Keratinocyte (primary cell): ENCODE measurements around the gene SLC7A1. TPM values are rescaled to one million over a fixed set of nuclear protein-coding genes. Genes with fewer than 3 reads are reported as not detected.

Experiments
- DNase-seq: peaks from one replicate; pipeline ENCODE4 v3.0.0-alpha.2; 2011; ENCODE audit warnings: low read depth, missing footprints, low spot score
- FAIRE-seq: peaks from 2 replicates; lab custom pipeline; 2011; peaks lifted over from hg19 to GRCh38; lab: Jason Lieb, UNC
- H2AFZ ChIP-seq: 2 replicates; pipeline ENCODE4 v1.6.0; 2012; ENCODE audit warnings: low read length, control low read depth, inconsistent platforms; ENCODE audit not compliant: control insufficient read depth
- H3K27ac ChIP-seq: 2 replicates; pipeline ENCODE4 v1.5.1; 2011; ENCODE audit warnings: low read length; ENCODE audit not compliant: control insufficient read depth, insufficient read depth
- H3K27me3 ChIP-seq: 3 replicates; pipeline ENCODE4 v1.6.0; 2011; ENCODE audit warnings: low read length; ENCODE audit not compliant: control insufficient read depth, insufficient read depth; ENCODE audit errors: extremely low read depth
- H3K36me3 ChIP-seq, 2 experiments: 2 replicates in 1 of 2; 3 replicates in 1 of 2; pipeline ENCODE4 v1.5.1; 2011; ENCODE audit warnings: low read length in 2 of 2, mild to moderate bottlenecking in 1 of 2; ENCODE audit not compliant: control insufficient read depth in 2 of 2, insufficient read depth in 2 of 2; ENCODE audit errors: extremely low read depth in 1 of 2
- H3K4me1 ChIP-seq: 3 replicates; pipeline ENCODE4 v1.5.1; 2011; ENCODE audit warnings: low read length; ENCODE audit not compliant: control insufficient read depth, insufficient read depth; ENCODE audit errors: extremely low read depth
- H3K4me2 ChIP-seq: 3 replicates; pipeline ENCODE4 v1.6.0; 2011; ENCODE audit warnings: low read depth, low read length; ENCODE audit not compliant: control insufficient read depth, insufficient read depth; ENCODE audit errors: extremely low read depth
- H3K4me3 ChIP-seq, 3 experiments: fragments of 200-600 bp in 1 of 3; sonication (generic) in 1 of 3; 2 replicates in 2 of 3; 3 replicates in 1 of 3; pipeline ENCODE4 v1.5.1; 2011 to 2016; ENCODE audit warnings: low read length in 3 of 3, mild to moderate bottlenecking in 3 of 3, control low read depth in 2 of 3, inconsistent platforms in 1 of 3, low read depth in 1 of 3, mixed read lengths in 1 of 3, mixed run types in 1 of 3, moderate library complexity in 1 of 3; ENCODE audit not compliant: control insufficient read depth in 2 of 3, insufficient read depth in 2 of 3; ENCODE audit errors: extremely low read depth in 1 of 3
- H3K79me2 ChIP-seq: 2 replicates; pipeline ENCODE4 v1.6.0; 2012; ENCODE audit warnings: low read length; ENCODE audit not compliant: control insufficient read depth, insufficient read depth
- H3K9ac ChIP-seq: 3 replicates; pipeline ENCODE4 v1.6.0; 2011; ENCODE audit warnings: low read length; ENCODE audit not compliant: control insufficient read depth, insufficient read depth; ENCODE audit errors: extremely low read depth
- H3K9me1 ChIP-seq: 3 replicates; pipeline ENCODE4 v1.6.0; 2011; ENCODE audit warnings: low read length; ENCODE audit not compliant: control insufficient read depth, insufficient read depth; ENCODE audit errors: extremely low read depth
- H3K9me3 ChIP-seq: 2 replicates; pipeline ENCODE4 v1.5.1; 2012; ENCODE audit warnings: low read depth, low read length; ENCODE audit not compliant: control insufficient read depth
- H4K20me1 ChIP-seq: 3 replicates; pipeline ENCODE4 v1.6.0; 2011; ENCODE audit warnings: low read length; ENCODE audit not compliant: control insufficient read depth, insufficient read depth; ENCODE audit errors: extremely low read depth
- CTCF ChIP-seq, 3 experiments: IDR thresholded peaks in 1 of 3; conservative IDR thresholded peaks in 1 of 3; optimal IDR thresholded peaks in 1 of 3; 2 replicates in 2 of 3; 3 replicates in 1 of 3; pipeline versions ENCODE3 to v1.5.1; 2011; ENCODE audit warnings: low read length in 3 of 3, mild to moderate bottlenecking in 3 of 3, moderate library complexity in 2 of 3, control low read depth in 1 of 3, inconsistent platforms in 1 of 3; ENCODE audit not compliant: insufficient read depth in 2 of 3; ENCODE audit errors: extremely low read depth in 1 of 3
- EZH2 ChIP-seq: IDR thresholded peaks from one replicate; pipeline ENCODE4 v1.6.1; 2012; ENCODE audit warnings: inconsistent platforms, mild to moderate bottlenecking, low read length, moderate library complexity
- dilution Hi-C: fragments of 300-500 bp; cut with MboI; formaldehyde crosslinking; loops from one replicate; pipeline ENCODE4 v1.7.0; 2020; ENCODE audit warnings: low sequenced_read_pairs; ENCODE audit not compliant: extremely low pct_ligation_motif_present
- polyA plus RNA-seq, 5 experiments: library from polyadenylated mRNA; depleted of rRNA in 3 of 5; stranded (reverse) in 3 of 5; stranded (forward) in 1 of 5; unstranded in 1 of 5; fragments of >200 nt; gene quantifications; 1 replicate in 1 of 5; 2 replicates in 3 of 5; 3 replicates in 1 of 5; pipeline versions ENCODE4 v1.2.1 to v1.2.3, GENCODE V29; 2011 to 2012; ENCODE audit warnings: missing spikeins in 2 of 5, low read depth in 1 of 5, low replicate concordance in 1 of 5

SLC7A1 gene
- polyA plus RNA-seq, 1 donor (not counting 4 experiments of a cell fraction or from before 2014, with no cell fraction given) = 41.5 TPM

- H2AFZ ChIP-seq = no peak overlapping the region
- no peak overlapping the region for H3K27ac ChIP-seq
- H3K9ac ChIP-seq = no peak overlapping the region
- dilution Hi-C loops = no loop called here
- peaks cover 11% of the 10 kb centered on the region for H3K27me3 ChIP-seq
- H3K4me1 ChIP-seq = no peaks in the 10 kb centered on the region
- no peak for FAIRE-seq
- no peaks in the 10 kb centered on the region for H3K9me3 ChIP-seq
- no peak overlapping the region for H3K4me2 ChIP-seq
- TF ChIP-seq CTCF (optimal IDR thresholded peaks at IDR 0.05 in 1 of 3, IDR thresholded peaks at IDR 0.05 in 1 of 3, conservative IDR thresholded peaks at IDR 0.05 in 1 of 3; ENCODE audit: extremely low read depth in 1 of 3, insufficient read depth in 2 of 3, low read length in 3 of 3) = no peak
- no peak for TF ChIP-seq EZH2
- no peaks in the 10 kb centered on the region for H3K9me1 ChIP-seq
- H3K36me3 ChIP-seq = no peaks in the 10 kb centered on the region
- no peak overlapping the region for H3K4me3 ChIP-seq
- H4K20me1 ChIP-seq = no peaks in the 10 kb centered on the region
- DNase-seq = no peak
- H3K79me2 ChIP-seq = no peaks in the 10 kb centered on the region
Measured at GRCh38 chr13:29483211-29483610, 112.3 kb downstream of the SLC7A1 start.

GRCh38 chr13:29482504-29482903, 113.0 kb downstream of the SLC7A1 start:
- dilution Hi-C loops = no loop called here
- Histone ChIP-seq H3K9me1 (no peaks in the 10 kb centered on the region), H4K20me1 (no peaks in the 10 kb centered on the region), H3K4me3 (no peak overlapping the region), H3K79me2 (no peaks in the 10 kb centered on the region), H3K4me2 (no peak overlapping the region), H3K9me3 (no peaks in the 10 kb centered on the region), H3K9ac (no peak overlapping the region), H3K4me1 (no peaks in the 10 kb centered on the region), H2AFZ (no peak overlapping the region), H3K27ac (no peak overlapping the region), H3K36me3 (no peaks in the 10 kb centered on the region), H3K27me3 (peaks cover 11% of the 10 kb centered on the region)
- TF ChIP-seq EZH2 = no peak
- TF ChIP-seq CTCF (optimal IDR thresholded peaks at IDR 0.05 in 1 of 3, IDR thresholded peaks at IDR 0.05 in 1 of 3, conservative IDR thresholded peaks at IDR 0.05 in 1 of 3; ENCODE audit: extremely low read depth in 1 of 3, insufficient read depth in 2 of 3, low read length in 3 of 3) = no peak
- FAIRE-seq = no peak
- no peak for DNase-seq
